ENCODE data around the gene BMP2.

BMP2 gene

DNA sequence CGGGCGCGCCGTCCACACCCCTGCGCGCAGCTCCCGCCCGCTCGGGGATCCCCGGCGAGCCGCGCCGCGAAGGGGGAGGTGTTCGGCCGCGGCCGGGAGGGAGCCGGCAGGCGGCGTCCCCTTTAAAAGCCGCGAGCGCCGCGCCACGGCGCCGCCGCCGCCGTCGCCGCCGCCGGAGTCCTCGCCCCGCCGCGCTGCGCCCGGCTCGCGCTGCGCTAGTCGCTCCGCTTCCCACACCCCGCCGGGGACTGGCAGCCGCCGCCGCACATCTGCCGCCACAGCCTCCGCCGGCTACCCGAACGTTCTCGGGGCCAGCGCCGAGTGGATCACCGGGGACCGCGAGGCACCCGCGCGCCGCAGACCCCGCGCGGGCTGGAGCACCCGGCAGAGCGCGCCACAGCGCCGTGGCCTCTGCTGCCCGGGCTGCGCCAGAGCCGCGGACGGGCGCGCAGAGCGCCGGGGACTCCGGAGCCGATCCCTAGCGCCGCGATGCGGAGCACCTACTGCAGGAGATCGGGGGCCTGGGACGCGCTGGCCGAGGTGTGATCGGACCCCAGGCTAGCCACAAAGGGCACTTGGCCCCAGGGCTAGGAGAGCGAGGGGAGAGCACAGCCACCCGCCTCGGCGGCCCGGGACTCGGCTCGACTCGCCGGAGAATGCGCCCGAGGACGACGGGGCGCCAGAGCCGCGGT is at the start of gene BMP2:
BMP2 (plus strand) TSS at position 151 of the 692 bp plus-strand sequence. CDS start 2,441 bp downstream, outside the sequence.
- TF ChIP-seq ZFX (IDR thresholded peaks at IDR 0.05; ENCODE audit: borderline replicate concordance): no peak
- TF ChIP-seq, protein P1, sequence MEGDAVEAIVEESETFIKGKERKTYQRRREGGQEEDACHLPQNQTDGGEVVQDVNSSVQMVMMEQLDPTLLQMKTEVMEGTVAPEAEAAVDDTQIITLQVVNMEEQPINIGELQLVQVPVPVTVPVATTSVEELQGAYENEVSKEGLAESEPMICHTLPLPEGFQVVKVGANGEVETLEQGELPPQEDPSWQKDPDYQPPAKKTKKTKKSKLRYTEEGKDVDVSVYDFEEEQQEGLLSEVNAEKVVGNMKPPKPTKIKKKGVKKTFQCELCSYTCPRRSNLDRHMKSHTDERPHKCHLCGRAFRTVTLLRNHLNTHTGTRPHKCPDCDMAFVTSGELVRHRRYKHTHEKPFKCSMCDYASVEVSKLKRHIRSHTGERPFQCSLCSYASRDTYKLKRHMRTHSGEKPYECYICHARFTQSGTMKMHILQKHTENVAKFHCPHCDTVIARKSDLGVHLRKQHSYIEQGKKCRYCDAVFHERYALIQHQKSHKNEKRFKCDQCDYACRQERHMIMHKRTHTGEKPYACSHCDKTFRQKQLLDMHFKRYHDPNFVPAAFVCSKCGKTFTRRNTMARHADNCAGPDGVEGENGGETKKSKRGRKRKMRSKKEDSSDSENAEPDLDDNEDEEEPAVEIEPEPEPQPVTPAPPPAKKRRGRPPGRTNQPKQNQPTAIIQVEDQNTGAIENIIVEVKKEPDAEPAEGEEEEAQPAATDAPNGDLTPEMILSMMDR (IDR thresholded peaks at IDR 0.05): peak; percentile 44
- peak within 1 kb of the TSS; percentile 60 for H3K27ac ChIP-seq

- H3K27ac ChIP-seq: no peak overlapping the region
- TF ChIP-seq, protein P1 (IDR thresholded peaks at IDR 0.05): no peak
- no peak for TF ChIP-seq ZFX (IDR thresholded peaks at IDR 0.05; ENCODE audit: borderline replicate concordance)
These were observed 48.7 kb upstream of the BMP2 start for GRCh38 chr20:6718662-6719368.

DNA sequence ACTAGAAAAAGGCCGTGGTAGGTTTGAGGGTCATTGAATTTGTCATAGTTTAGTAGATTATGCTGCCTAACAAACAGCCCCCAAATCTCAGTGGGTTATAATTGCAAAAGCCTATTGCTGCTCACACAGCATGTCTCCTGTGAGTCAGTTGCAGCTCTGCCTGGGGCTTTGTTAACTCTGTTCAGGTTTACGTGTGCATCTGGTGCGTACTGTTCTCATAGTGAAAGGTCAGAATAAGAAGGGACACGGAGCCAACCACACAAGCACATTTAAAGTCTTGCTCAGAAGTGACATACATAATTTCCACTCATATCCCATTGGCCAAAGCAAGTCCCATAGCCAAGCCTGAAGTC is 48.1 kb upstream of the BMP2 start:
- TF ChIP-seq, protein P1 (IDR thresholded peaks at IDR 0.05): no peak
- TF ChIP-seq ZFX (IDR thresholded peaks at IDR 0.05; ENCODE audit: borderline replicate concordance): no peak
- no peak overlapping the region for H3K27ac ChIP-seq

DNA sequence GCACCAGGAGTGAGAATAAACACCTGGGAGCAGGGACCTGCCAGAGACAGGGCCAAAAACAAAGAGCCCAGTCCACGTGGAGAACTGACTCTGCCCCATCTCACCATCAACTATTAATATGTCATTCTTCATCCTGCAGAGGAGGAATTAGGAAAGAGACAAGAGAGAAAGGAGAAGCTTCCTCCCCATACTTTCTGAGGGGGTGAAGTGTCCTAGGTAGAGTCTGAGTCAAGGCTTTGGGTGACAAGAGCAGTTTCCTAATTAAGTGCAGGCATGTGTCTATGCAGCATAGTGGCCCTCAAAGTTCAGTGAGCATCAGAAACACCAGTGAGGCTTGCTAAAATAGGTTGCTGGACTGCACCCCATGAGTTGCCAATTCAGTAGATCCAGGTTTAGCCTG is 40.7 kb upstream of the BMP2 start:
- H3K27ac ChIP-seq: no peak overlapping the region
- TF ChIP-seq ZFX (IDR thresholded peaks at IDR 0.05; ENCODE audit: borderline replicate concordance): no peak
- TF ChIP-seq, protein P1 (IDR thresholded peaks at IDR 0.05): no peak

GRCh38 chr20:6730672-6731328 is 36.7 kb upstream of the BMP2 start:
- TF ChIP-seq, protein P1 (IDR thresholded peaks at IDR 0.05): no peak
- no peak for TF ChIP-seq ZFX (IDR thresholded peaks at IDR 0.05; ENCODE audit: borderline replicate concordance)
- H3K27ac ChIP-seq: no peak overlapping the region

GRCh38 chr20:6732001-6732447 is 35.5 kb upstream of the BMP2 start:
- no peak for TF ChIP-seq ZFX (IDR thresholded peaks at IDR 0.05; ENCODE audit: borderline replicate concordance)
- TF ChIP-seq, protein P1 (IDR thresholded peaks at IDR 0.05): no peak
- H3K27ac ChIP-seq: no peak overlapping the region
